BE2C (cell line): Measurements from ENCODE around the gene FAM53B.

Experiments
- DNase-seq: peaks from one replicate; pipeline ENCODE4 v3.0.0-alpha.2; 2020
- H3K27me3 ChIP-seq: fragments of 250-450 bp; sonication (Bioruptor Pico); 2 replicates; pipeline ENCODE4 v1.5.1; 2020; ENCODE audit warnings: mild to moderate bottlenecking
- H3K36me3 ChIP-seq: fragments of 250-450 bp; sonication (Bioruptor Pico); 2 replicates; pipeline ENCODE4 v1.5.1; 2020; ENCODE audit warnings: mild to moderate bottlenecking
- H3K4me1 ChIP-seq: fragments of 250-450 bp; sonication (Bioruptor Pico); 2 replicates; pipeline ENCODE4 v1.5.1; 2020
- H3K4me3 ChIP-seq: 2 replicates; pipeline ENCODE4 v1.5.1; 2011; ENCODE audit warnings: low read depth, low read length
- H3K9me3 ChIP-seq: fragments of 250-450 bp; sonication (Bioruptor Pico); 2 replicates; pipeline ENCODE4 v1.5.1; 2020
- CTCF ChIP-seq: IDR thresholded peaks from 2 replicates; pipeline ENCODE4 v1.5.1; 2012; ENCODE audit warnings: mild to moderate bottlenecking, low read depth, low read length

The FAM53B gene

GRCh38 chr10:124711145-124711544, 33.0 kb downstream of the FAM53B start:
- H3K4me1 ChIP-seq, result peaks cover 14% of the 10 kb centered on the region
- no peak overlapping the region for H3K4me3 ChIP-seq
- no peaks in the 10 kb centered on the region for H3K9me3 ChIP-seq
- H3K36me3 ChIP-seq, result peaks cover 4% of the 10 kb centered on the region; the same call in 1 of the 2 replicates
- DNase-seq, result no peak
- no peaks in the 10 kb centered on the region for H3K27me3 ChIP-seq
- TF ChIP-seq CTCF, result no peak

GRCh38 chr10:124710266-124710881, 33.8 kb downstream of the FAM53B start:
- Histone ChIP-seq H3K4me1 (peaks cover 14% of the 10 kb centered on the region), H3K9me3 (no peaks in the 10 kb centered on the region), H3K4me3 (no peak overlapping the region), H3K36me3 (peaks cover 4% of the 10 kb centered on the region; the same call in 1 of the 2 replicates), H3K27me3 (no peaks in the 10 kb centered on the region)
- no peak for TF ChIP-seq CTCF
- no peak for DNase-seq

- TF ChIP-seq CTCF, result no peak
- peaks cover 14% of the 10 kb centered on the region for H3K4me1 ChIP-seq
- DNase-seq, result no peak
Measured at GRCh38 chr10:124709861-124710260, 34.3 kb downstream of the FAM53B start.

GRCh38 chr10:124708922-124709520, 35.2 kb downstream of the FAM53B start:
- TF ChIP-seq CTCF, result no peak
- Histone ChIP-seq H3K4me3 (no peak overlapping the region), H3K4me1 (peaks cover 14% of the 10 kb centered on the region), H3K27me3 (no peaks in the 10 kb centered on the region), H3K9me3 (no peaks in the 10 kb centered on the region), H3K36me3 (peaks cover 7% of the 10 kb centered on the region)
- DNase-seq, result peak; percentile 34

More at GRCh38 chr10:124709861-124710260, 34.3 kb downstream of the FAM53B start:
- H3K4me3 ChIP-seq, result no peak overlapping the region
- H3K9me3 ChIP-seq, result no peaks in the 10 kb centered on the region
- no peaks in the 10 kb centered on the region for H3K27me3 ChIP-seq
- H3K36me3 ChIP-seq, result peaks cover 6% of the 10 kb centered on the region

GRCh38 chr10:124708246-124708779, 35.9 kb downstream of the FAM53B start:
- no peak overlapping the region for H3K4me3 ChIP-seq
- H3K36me3 ChIP-seq, result peaks cover 10% of the 10 kb centered on the region
- peaks cover 14% of the 10 kb centered on the region for H3K4me1 ChIP-seq
- DNase-seq, result no peak
- TF ChIP-seq CTCF, result no peak
- H3K27me3 ChIP-seq, result no peaks in the 10 kb centered on the region
- no peaks in the 10 kb centered on the region for H3K9me3 ChIP-seq

- no peak overlapping the region for H3K4me3 ChIP-seq
- H3K27me3 ChIP-seq, result no peaks in the 10 kb centered on the region
- DNase-seq, result no peak
- no peak for TF ChIP-seq CTCF
- H3K4me1 ChIP-seq, result peaks cover 14% of the 10 kb centered on the region
- H3K9me3 ChIP-seq, result no peaks in the 10 kb centered on the region
- H3K36me3 ChIP-seq, result peaks cover 10% of the 10 kb centered on the region
Measured at GRCh38 chr10:124707551-124707950, 36.6 kb downstream of the FAM53B start.
